H1 (cell line): ENCODE data around the gene MAGI1. TPM values are rescaled to one million over a fixed set of nuclear protein-coding genes. Genes with fewer than 3 reads are reported as not detected.

Source experiments
- CTCF ChIA-PET: fragments of 300-600 bp; sonication (Branson Sonifier 250); formaldehyde crosslinking; loops from one replicate; lab custom pipeline; 2021; ENCODE audit not compliant: partially characterized antibody; lab: Charles Lee
- POLR2A ChIA-PET: fragments of 300-600 bp; sonication (Branson Sonifier 250); formaldehyde crosslinking; loops from one replicate; lab custom pipeline; 2021; ENCODE audit warnings: inconsistent platforms; ENCODE audit not compliant: partially characterized antibody; lab: Charles Lee
- DNase-seq, 2 experiments: peaks; one replicate each; pipeline versions ENCODE4 v3.0.0 to v3.0.0-alpha.2; 2010 to 2022; ENCODE audit warnings: low spot score in 2 of 2, low read depth in 1 of 2, mixed read lengths in 1 of 2
- FAIRE-seq: peaks from 2 replicates; lab custom pipeline; 2011; peaks lifted over from hg19 to GRCh38; lab: Jason Lieb, UNC
- H2AFZ ChIP-seq: 2 replicates; pipeline ENCODE4 v1.8.1; 2012; ENCODE audit warnings: low read length, inconsistent platforms
- H2AK5ac ChIP-seq: 2 replicates; pipeline ENCODE4 v1.6.1; 2013; ENCODE audit warnings: low read depth, low read length
- H2BK120ac ChIP-seq: replicated peaks from 2 replicates; pipeline ENCODE3; 2013; ENCODE audit warnings: low read depth, low read length, inconsistent platforms
- H2BK12ac ChIP-seq: 2 replicates; pipeline ENCODE4 v1.6.1; 2013; ENCODE audit warnings: low read depth, low read length
- H2BK15ac ChIP-seq: 2 replicates; pipeline ENCODE4 v1.6.1; 2013; ENCODE audit warnings: low read length
- H2BK20ac ChIP-seq: 2 replicates; pipeline ENCODE4 v1.6.1; 2013; ENCODE audit warnings: low read length
- H2BK5ac ChIP-seq: 2 replicates; pipeline ENCODE4 v1.6.1; 2013; ENCODE audit warnings: low read depth, low read length
- H3K14ac ChIP-seq: 2 replicates; pipeline ENCODE4 v1.6.1; 2013; ENCODE audit warnings: inconsistent platforms; ENCODE audit not compliant: insufficient read length
- H3K18ac ChIP-seq: 2 replicates; pipeline ENCODE4 v1.6.1; 2013; ENCODE audit warnings: low read length; ENCODE audit errors: extremely low read depth
- H3K23ac ChIP-seq: 2 replicates; pipeline ENCODE4 v1.6.1; 2013; ENCODE audit warnings: inconsistent platforms; ENCODE audit not compliant: insufficient read length
- H3K23me2 ChIP-seq: 2 replicates; pipeline ENCODE4 v1.6.1; 2013; ENCODE audit warnings: low read depth, low read length
- H3K27ac ChIP-seq: 2 replicates; pipeline ENCODE4 v1.6.1; 2011; ENCODE audit warnings: low read depth, low read length, inconsistent platforms
- H3K27me3 ChIP-seq, 4 experiments: replicated peaks in 1 of 4; 1 replicate in 1 of 4; 2 replicates in 3 of 4; pipeline versions ENCODE4 v1.6.1 to v1.8.1; 2011 to 2013; ENCODE audit warnings: low read length in 3 of 4, mild to moderate bottlenecking in 3 of 4, inconsistent platforms in 2 of 4, mixed read lengths in 2 of 4, moderate library complexity in 1 of 4; ENCODE audit not compliant: control insufficient read depth in 3 of 4, insufficient read depth in 3 of 4; ENCODE audit errors: extremely low read depth in 1 of 4
- H3K36me3 ChIP-seq, 4 experiments: 2 replicates each; pipeline versions ENCODE4 v1.6.1 to v1.8.1; 2011 to 2013; ENCODE audit warnings: mild to moderate bottlenecking in 4 of 4, low read length in 3 of 4, moderate library complexity in 2 of 4, control low read depth in 1 of 4, inconsistent platforms in 1 of 4; ENCODE audit not compliant: insufficient read depth in 4 of 4, control insufficient read depth in 2 of 4
- H3K4ac ChIP-seq: replicated peaks from 2 replicates; pipeline ENCODE3; 2013; ENCODE audit warnings: low read length, low read depth, mixed read lengths, inconsistent platforms; ENCODE audit not compliant: insufficient read length
- H3K4me1 ChIP-seq, 4 experiments: replicated peaks in 1 of 4; 1 replicate in 1 of 4; 2 replicates in 3 of 4; pipeline versions ENCODE4 v1.6.1 to v1.8.1; 2011 to 2013; ENCODE audit warnings: low read length in 3 of 4, inconsistent platforms in 2 of 4, mixed read lengths in 1 of 4; ENCODE audit not compliant: insufficient read depth in 4 of 4, control insufficient read depth in 3 of 4
- H3K4me2 ChIP-seq, 2 experiments: 2 replicates each; pipeline versions ENCODE4 v1.6.1 to v1.8.1; 2011 to 2013; ENCODE audit warnings: low read depth in 2 of 2, low read length in 2 of 2, control low read depth in 1 of 2, inconsistent platforms in 1 of 2, mild to moderate bottlenecking in 1 of 2; ENCODE audit not compliant: insufficient read depth in 1 of 2
- H3K4me3 ChIP-seq, 4 experiments: fragments of 200-600, 300-600 bp in 1 of 4; sonication (generic), shearing (Covaris generic), sonication (Bioruptor Twin) in 1 of 4; 2 replicates each; pipeline versions ENCODE4 v1.5.1 to v1.8.1; 2011 to 2016; ENCODE audit warnings: low read length in 4 of 4, low read depth in 3 of 4, control low read depth in 2 of 4, inconsistent platforms in 2 of 4, mild to moderate bottlenecking in 2 of 4, mixed read lengths in 1 of 4, moderate library complexity in 1 of 4; ENCODE audit not compliant: insufficient read depth in 2 of 4; ENCODE audit errors: extremely low read depth in 1 of 4
- H3K56ac ChIP-seq: replicated peaks from 2 replicates; pipeline ENCODE3; 2013; ENCODE audit warnings: low read depth, mild to moderate bottlenecking, mixed read lengths, low read length, inconsistent platforms; ENCODE audit not compliant: insufficient read length
- H3K79me1 ChIP-seq: 2 replicates; pipeline ENCODE4 v1.6.1; 2013; ENCODE audit warnings: low read depth, low read length, control low read depth
- H3K79me2 ChIP-seq, 2 experiments: 2 replicates each; pipeline versions ENCODE4 v1.6.1 to v1.8.1; 2012 to 2013; ENCODE audit warnings: low read length in 2 of 2, mild to moderate bottlenecking in 2 of 2, inconsistent platforms in 1 of 2; ENCODE audit not compliant: insufficient read depth in 2 of 2, control insufficient read depth in 1 of 2
- H3K9ac ChIP-seq, 4 experiments: replicated peaks in 1 of 4; 1 replicate in 1 of 4; 2 replicates in 3 of 4; pipeline versions ENCODE4 v1.6.1 to v1.8.1; 2011 to 2013; ENCODE audit warnings: low read depth in 3 of 4, low read length in 3 of 4, control low read depth in 2 of 4, mild to moderate bottlenecking in 2 of 4, moderate library complexity in 2 of 4, inconsistent platforms in 1 of 4; ENCODE audit errors: extremely low read depth in 1 of 4
- H3K9me3 ChIP-seq, 2 experiments: 2 replicates each; pipeline versions ENCODE4 v1.6.1 to v1.8.1; 2012 to 2013; ENCODE audit warnings: mild to moderate bottlenecking in 2 of 2, moderate library complexity in 2 of 2, control low read depth in 1 of 2, inconsistent platforms in 1 of 2, low read depth in 1 of 2, low read length in 1 of 2, mixed read lengths in 1 of 2; ENCODE audit not compliant: insufficient read depth in 2 of 2
- H4K20me1 ChIP-seq, 2 experiments: replicated peaks in 1 of 2; 2 replicates each; pipeline versions ENCODE3 to v1.8.1; 2011 to 2013; ENCODE audit warnings: inconsistent platforms in 2 of 2, low read length in 2 of 2, mild to moderate bottlenecking in 1 of 2; ENCODE audit not compliant: insufficient read depth in 2 of 2, control insufficient read depth in 1 of 2
- H4K5ac ChIP-seq: 2 replicates; pipeline ENCODE4 v1.6.1; 2013; ENCODE audit warnings: low read length, low read depth, mixed read lengths, inconsistent platforms; ENCODE audit not compliant: insufficient read length
- H4K8ac ChIP-seq: 2 replicates; pipeline ENCODE4 v1.8.0; 2013; ENCODE audit warnings: mild to moderate bottlenecking, moderate library complexity, low read length, inconsistent platforms; ENCODE audit not compliant: insufficient read depth; ENCODE audit errors: extremely low read depth
- H4K91ac ChIP-seq: replicated peaks from 2 replicates; pipeline ENCODE3; 2013; ENCODE audit warnings: low read length, mixed read lengths, inconsistent platforms; ENCODE audit not compliant: insufficient read length
- BRCA1 ChIP-seq: IDR thresholded peaks from 2 replicates; pipeline ENCODE4 v1.6.1; 2012; ENCODE audit warnings: low read depth, low read length, improper control_type of control experiment
- EZH2 ChIP-seq: fragments of 200-600 bp; sonication (generic); IDR thresholded peaks from 2 replicates; pipeline ENCODE4 v1.7.1; 2012; ENCODE audit warnings: low read depth, mild to moderate bottlenecking, moderate library complexity, low read length, inconsistent platforms; ENCODE audit not compliant: severe bottlenecking
- MAFK ChIP-seq: IDR thresholded peaks from 2 replicates; pipeline ENCODE4 v1.6.1; 2012; ENCODE audit warnings: low read depth, mild to moderate bottlenecking, improper control_type of control experiment, low read length
- POLR2AphosphoS5 ChIP-seq: IDR thresholded peaks from 2 replicates; pipeline ENCODE4 v1.6.1; 2011; ENCODE audit warnings: low read depth, low read length
- RAD21 ChIP-seq, 2 experiments: IDR thresholded peaks in 1 of 2; conservative IDR thresholded peaks in 1 of 2; 2 replicates each; pipeline ENCODE4 v1.6.1; 2011; ENCODE audit warnings: low read depth in 2 of 2, low read length in 2 of 2, improper control_type of control experiment in 1 of 2, inconsistent platforms in 1 of 2, mild to moderate bottlenecking in 1 of 2, moderate library complexity in 1 of 2
- RBBP5 ChIP-seq: IDR thresholded peaks from 2 replicates; pipeline ENCODE4 v1.7.1; 2012; ENCODE audit warnings: low read depth, mild to moderate bottlenecking, inconsistent platforms, low read length, moderate library complexity, borderline replicate concordance
- RNF2 ChIP-seq: fragments of 200-900, 300-1000 bp; sonication (generic); IDR thresholded peaks from 2 replicates; pipeline ENCODE4 v1.7.1; 2016; ENCODE audit warnings: borderline replicate concordance, low read depth, mild to moderate bottlenecking, antibody characterized with exemption, low read length; ENCODE audit not compliant: poor library complexity, severe bottlenecking; ENCODE audit errors: missing control alignments
- SIRT6 ChIP-seq: IDR thresholded peaks from one replicate; pipeline ENCODE4 v1.7.1; 2012; ENCODE audit warnings: low read length, inconsistent platforms
- WGBS, 2 experiments: shearing (Covaris generic) in 1 of 2; methylation state at CpG; one replicate each; pipeline versions ENCODE4 v1.1.6 to v1.1.7; 2013 to 2015; ENCODE audit warnings: low lambda C conversion rate in 2 of 2, mixed read lengths in 2 of 2, inconsistent platforms in 1 of 2, low coverage in 1 of 2, missing lambda C conversion rate in 1 of 2; ENCODE audit not compliant: insufficient replicate concordance in 2 of 2, insufficient coverage in 1 of 2, insufficient read length in 1 of 2; ENCODE audit errors: extremely low coverage in 1 of 2, missing lambda C conversion rate in 1 of 2; 5-methylcytosine and 5-hydroxymethylcytosine counted together
- polyA plus RNA-seq, 7 experiments: library from polyadenylated mRNA; depleted of rRNA in 3 of 7; stranded (reverse) in 5 of 7; unstranded in 2 of 7; fragments of >200 nt in 5 of 7; fragments of 200-250 nt in 2 of 7; gene quantifications; 1 replicate in 5 of 7; 2 replicates in 1 of 7; 4 replicates in 1 of 7; pipeline versions ENCODE4 v1.2.1 to v1.2.3, GENCODE V29; 2011 to 2013; ENCODE audit warnings: missing spikeins in 2 of 7, mixed read lengths in 2 of 7
- total RNA-seq: library from RNA; stranded (reverse); fragmentation: NEBNext Ultra II Directional; extraction: Animal tissue kit (Norgen Biotek cat#: 25700); gene quantifications from 2 replicates; pipeline ENCODE4 v1.2.1, GENCODE V29; 2021
- TF ChIP-seq, protein P1 (sequence below), 3 experiments: IDR thresholded peaks; 1 replicate in 2 of 3; 2 replicates in 1 of 3; pipeline versions ENCODE4 v1.5.1 to v1.6.1; 2011; ENCODE audit warnings: low read length in 3 of 3, mild to moderate bottlenecking in 3 of 3, inconsistent platforms in 2 of 3, low read depth in 1 of 3, moderate library complexity in 1 of 3; ENCODE audit not compliant: insufficient read depth in 1 of 3; ENCODE audit errors: control extremely low read depth in 1 of 3

Gene MAGI1
- total and polyA plus RNA-seq, 2 of the 8 experiments (the other 6 are each of a cell fraction or from before 2014, with no cell fraction given): 19.8 to 78.0 TPM

DNA sequence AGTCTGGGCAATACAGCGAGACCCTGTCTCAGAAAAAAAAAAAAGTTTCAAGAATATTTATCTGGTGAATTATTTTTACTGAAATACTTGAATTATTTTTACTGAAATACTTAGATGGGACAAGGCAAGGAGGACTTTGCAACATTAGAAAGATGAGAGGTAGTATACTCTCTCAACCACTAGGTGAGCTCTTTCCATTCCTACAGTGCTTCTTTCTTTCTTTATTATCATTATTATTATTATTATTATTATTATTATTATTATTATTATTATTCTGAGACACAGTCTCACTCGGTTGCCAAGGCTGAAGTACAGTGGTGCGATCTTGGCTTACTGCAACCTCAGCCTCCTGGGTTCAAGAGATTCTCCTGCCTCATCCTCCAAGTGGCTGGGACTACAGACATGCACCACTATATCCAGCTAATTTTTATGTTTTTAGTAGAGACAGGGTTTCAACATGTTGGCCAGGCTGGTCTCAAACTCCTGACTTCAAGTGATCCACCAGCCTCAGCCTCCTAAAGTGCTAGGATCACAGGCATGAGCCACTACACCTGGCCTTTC, 468.8 kb downstream of the MAGI1 start:
- no peak for FAIRE-seq

More for the DNA sequence above, 468.8 kb downstream of the MAGI1 start:
- no peak overlapping the region for H3K23ac ChIP-seq
- no peak overlapping the region for H2BK20ac ChIP-seq
- DNase-seq: no peak
- no peak overlapping the region for H2BK15ac ChIP-seq
- H3K56ac ChIP-seq: no peak overlapping the region
- no peak overlapping the region for H2BK5ac ChIP-seq
- no peak overlapping the region for H3K27ac ChIP-seq
- no peak overlapping the region for H4K5ac ChIP-seq
- H3K4me2 ChIP-seq: no peak overlapping the region
- H3K9ac ChIP-seq: no peak overlapping the region
- peaks cover 3 to 79% of the 10 kb centered on the region in 2 experiments; a peak in 2 of 4 replicates for H3K79me2 ChIP-seq
- ChIA-PET CTCF (interaction anchor here (0.6 to 1.6 kb wide), 33 partner anchors 9 to 823 kb away, joined by 3 to 25 read pairs (median 4); no protein-coding TSS in a partner anchor), POLR2A (interaction anchor here (0.6 to 1.0 kb wide), 5 partner anchors 12 to 106 kb away, joined by 3 to 5 read pairs (median 3); no protein-coding TSS in a partner anchor)
- no peak overlapping the region for H2BK120ac ChIP-seq
- TF ChIP-seq BRCA1 (no peak), SIRT6 (no peak), RAD21 (IDR thresholded peaks at IDR 0.05 in 1 of 2, conservative IDR thresholded peaks at IDR 0.05 in 1 of 2; ENCODE audit: low read depth in 2 of 2, low read length in 2 of 2) (peak; percentile 28 to 32), POLR2AphosphoS5 (no peak), EZH2 (no peak), MAFK (no peak), RNF2 (no peak), RBBP5 (no peak)
- TF ChIP-seq, protein P1, sequence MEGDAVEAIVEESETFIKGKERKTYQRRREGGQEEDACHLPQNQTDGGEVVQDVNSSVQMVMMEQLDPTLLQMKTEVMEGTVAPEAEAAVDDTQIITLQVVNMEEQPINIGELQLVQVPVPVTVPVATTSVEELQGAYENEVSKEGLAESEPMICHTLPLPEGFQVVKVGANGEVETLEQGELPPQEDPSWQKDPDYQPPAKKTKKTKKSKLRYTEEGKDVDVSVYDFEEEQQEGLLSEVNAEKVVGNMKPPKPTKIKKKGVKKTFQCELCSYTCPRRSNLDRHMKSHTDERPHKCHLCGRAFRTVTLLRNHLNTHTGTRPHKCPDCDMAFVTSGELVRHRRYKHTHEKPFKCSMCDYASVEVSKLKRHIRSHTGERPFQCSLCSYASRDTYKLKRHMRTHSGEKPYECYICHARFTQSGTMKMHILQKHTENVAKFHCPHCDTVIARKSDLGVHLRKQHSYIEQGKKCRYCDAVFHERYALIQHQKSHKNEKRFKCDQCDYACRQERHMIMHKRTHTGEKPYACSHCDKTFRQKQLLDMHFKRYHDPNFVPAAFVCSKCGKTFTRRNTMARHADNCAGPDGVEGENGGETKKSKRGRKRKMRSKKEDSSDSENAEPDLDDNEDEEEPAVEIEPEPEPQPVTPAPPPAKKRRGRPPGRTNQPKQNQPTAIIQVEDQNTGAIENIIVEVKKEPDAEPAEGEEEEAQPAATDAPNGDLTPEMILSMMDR (IDR thresholded peaks at IDR 0.05; ENCODE audit: control extremely low read depth in 1 of 3, insufficient read depth in 1 of 3, low read depth in 1 of 3, low read length in 3 of 3): peak in 1 of 3 experiments; percentile 25; a peak in 1 of 4 replicates
- H3K79me1 ChIP-seq: no peaks in the 10 kb centered on the region
- H2BK12ac ChIP-seq: no peak overlapping the region
- no peaks in the 10 kb centered on the region for H3K27me3 ChIP-seq
- no peaks in the 10 kb centered on the region for H3K9me3 ChIP-seq
- 92% methylated on average over 3 of the region's 3 CpGs; no CpG with 5 or more reads in 1 of the 2 experiments for WGBS, 2 experiments
- no peak overlapping the region for H3K4me3 ChIP-seq
- no peak overlapping the region for H3K14ac ChIP-seq
- peaks cover under 1 to 5% of the 10 kb centered on the region in 2 experiments for H4K20me1 ChIP-seq
- H3K23me2 ChIP-seq: no peaks in the 10 kb centered on the region
- H2AK5ac ChIP-seq: no peak overlapping the region
- no peaks in the 10 kb centered on the region for H3K4me1 ChIP-seq
- no peak overlapping the region for H2AFZ ChIP-seq
- no peak overlapping the region for H4K91ac ChIP-seq
- no peak overlapping the region for H4K8ac ChIP-seq
- no peak overlapping the region for H3K18ac ChIP-seq
- no peaks in the 10 kb centered on the region for H3K36me3 ChIP-seq
- no peak overlapping the region for H3K4ac ChIP-seq
